Caco-2 (cell line): Measurements from ENCODE around the gene CTSL. TPM values are rescaled to one million over a fixed set of nuclear protein-coding genes. Genes with fewer than 3 reads are reported as not detected.
"Not testable (repeated sequence)": the region's sequence is repeated elsewhere in the genome, so short reads cannot be mapped to it uniquely, and the experiment has no call there.

Experiments used
- BruUV-seq: library from RNA; stranded (reverse); fragments of 400-500 nt; replicated peaks from 2 replicates; lab custom pipeline; 2021; lab: Mats Ljungman, UMichigan
- CTCF ChIA-PET: fragments of 300-600 bp; sonication (Branson Sonifier 250); formaldehyde crosslinking; loops from one replicate; lab custom pipeline; 2022; ENCODE audit warnings: antibody characterized with exemption; lab: Charles Lee
- POLR2A ChIA-PET: fragments of 300-600 bp; sonication (Branson Sonifier 250); formaldehyde crosslinking; loops from one replicate; lab custom pipeline; 2022; ENCODE audit warnings: antibody characterized with exemption; lab: Charles Lee
- DNase-seq, 2 experiments: peaks; one replicate each; pipeline versions ENCODE4 v3.0.0 to v3.0.0-alpha.2; 2020 to 2022
- H3K27me3 ChIP-seq: replicated peaks from 2 replicates; pipeline ENCODE4 v1.6.0; 2011; ENCODE audit warnings: low read length; ENCODE audit not compliant: control insufficient read depth, insufficient read depth
- H3K36me3 ChIP-seq: 2 replicates; pipeline ENCODE4 v1.5.1; 2011; ENCODE audit warnings: low read length; ENCODE audit not compliant: control insufficient read depth, insufficient read depth
- H3K4me1 ChIP-seq: fragments of 250-450 bp; sonication (Bioruptor Pico); 2 replicates; pipeline ENCODE4 v1.5.1; 2020; ENCODE audit warnings: mild to moderate bottlenecking
- H3K4me3 ChIP-seq: 2 replicates; pipeline ENCODE4 v1.5.1; 2011; ENCODE audit warnings: low read depth, mild to moderate bottlenecking, control low read depth, low read length
- H3K9me3 ChIP-seq: fragments of 250-450 bp; sonication (Bioruptor Pico); 2 replicates; pipeline ENCODE4 v1.5.1; 2020; ENCODE audit warnings: mild to moderate bottlenecking, moderate library complexity
- H3K27ac Mint-ChIP-seq: one replicate; pipeline ENCODE4 v1.8.0; 2022; ENCODE audit warnings: mixed read lengths; ENCODE audit not compliant: unreplicated experiment
- H3K27me3 Mint-ChIP-seq: one replicate; pipeline ENCODE4 v1.8.0; 2022; ENCODE audit warnings: mixed read lengths; ENCODE audit not compliant: insufficient read depth, unreplicated experiment
- H3K36me3 Mint-ChIP-seq: one replicate; pipeline ENCODE4 v1.8.0; 2022; ENCODE audit warnings: mild to moderate bottlenecking, mixed read lengths; ENCODE audit not compliant: insufficient read depth, unreplicated experiment
- H3K4me1 Mint-ChIP-seq: one replicate; pipeline ENCODE4 v1.8.0; 2022; ENCODE audit warnings: low read depth, mixed read lengths; ENCODE audit not compliant: unreplicated experiment
- H3K4me3 Mint-ChIP-seq: one replicate; pipeline ENCODE4 v1.8.0; 2022; ENCODE audit warnings: mild to moderate bottlenecking, moderate library complexity, mixed read lengths; ENCODE audit not compliant: unreplicated experiment
- H3K9me3 Mint-ChIP-seq: one replicate; pipeline ENCODE4 v1.8.0; 2022; ENCODE audit warnings: mixed read lengths; ENCODE audit not compliant: unreplicated experiment
- intact Hi-C: fragments of 100-400 bp; cut with micrococcal nuclease; formaldehyde crosslinking; loops from one replicate; pipeline ENCODE4 v1.10.0; 2022; ENCODE audit not compliant: unreplicated experiment
- total RNA-seq: library from RNA; stranded (reverse); gene quantifications from 2 replicates; pipeline ENCODE4 v1.2.3, GENCODE V29; 2022
- TF ChIP-seq, protein P1 (sequence below), 2 experiments: fragments of 200-600 bp in 1 of 2; IDR thresholded peaks; 1 replicate in 1 of 2; 2 replicates in 1 of 2; pipeline versions ENCODE4 v1.5.1 to v1.8.0; 2011 to 2022; ENCODE audit warnings: antibody characterized with exemption in 1 of 2, control low read depth in 1 of 2, inconsistent platforms in 1 of 2, low read depth in 1 of 2, low read length in 1 of 2, mild to moderate bottlenecking in 1 of 2, moderate library complexity in 1 of 2; ENCODE audit not compliant: insufficient read depth in 1 of 2, severe bottlenecking in 1 of 2, unreplicated experiment in 1 of 2

The CTSL gene
- total RNA-seq, 1 experiment from 2014 or later = 50.1 TPM

DNA sequence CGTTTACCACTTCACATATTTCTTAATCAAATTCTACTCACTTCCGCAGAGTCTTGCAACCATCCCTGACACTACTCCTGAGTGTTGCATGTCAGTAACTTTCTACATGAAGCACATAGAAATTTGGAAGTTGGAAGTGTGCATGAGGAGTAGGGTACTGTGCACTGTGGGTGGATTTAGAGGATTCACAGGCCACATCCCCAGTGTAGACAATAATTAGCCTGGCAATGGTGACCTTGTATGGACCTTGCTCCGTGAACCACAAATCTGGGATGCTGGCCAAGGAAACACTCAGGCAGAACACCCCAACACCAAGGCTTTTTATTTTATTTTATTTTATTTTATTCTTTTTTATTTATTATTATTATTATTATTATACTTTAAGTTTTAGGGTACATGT is 25.5 kb downstream of the CTSL start:
- ChIA-PET CTCF (no interaction called here), POLR2A (no interaction called here)
- H3K36me3 ChIP-seq = no peaks in the 10 kb centered on the region
- intact Hi-C loops = no loop called here
- Mint-ChIP-seq H3K27ac (no peak overlapping the region), H3K9me3 (no peaks in the 10 kb centered on the region), H3K36me3 (no peaks in the 10 kb centered on the region), H3K4me1 (no peaks in the 10 kb centered on the region), H3K4me3 (no peak overlapping the region), H3K27me3 (peaks cover 3% of the 10 kb centered on the region)
- no peak overlapping the region for H3K4me3 ChIP-seq
- no peak for DNase-seq
- no TSS peak for BruUV-seq
- no peaks in the 10 kb centered on the region for H3K4me1 ChIP-seq
- TF ChIP-seq, protein P1, sequence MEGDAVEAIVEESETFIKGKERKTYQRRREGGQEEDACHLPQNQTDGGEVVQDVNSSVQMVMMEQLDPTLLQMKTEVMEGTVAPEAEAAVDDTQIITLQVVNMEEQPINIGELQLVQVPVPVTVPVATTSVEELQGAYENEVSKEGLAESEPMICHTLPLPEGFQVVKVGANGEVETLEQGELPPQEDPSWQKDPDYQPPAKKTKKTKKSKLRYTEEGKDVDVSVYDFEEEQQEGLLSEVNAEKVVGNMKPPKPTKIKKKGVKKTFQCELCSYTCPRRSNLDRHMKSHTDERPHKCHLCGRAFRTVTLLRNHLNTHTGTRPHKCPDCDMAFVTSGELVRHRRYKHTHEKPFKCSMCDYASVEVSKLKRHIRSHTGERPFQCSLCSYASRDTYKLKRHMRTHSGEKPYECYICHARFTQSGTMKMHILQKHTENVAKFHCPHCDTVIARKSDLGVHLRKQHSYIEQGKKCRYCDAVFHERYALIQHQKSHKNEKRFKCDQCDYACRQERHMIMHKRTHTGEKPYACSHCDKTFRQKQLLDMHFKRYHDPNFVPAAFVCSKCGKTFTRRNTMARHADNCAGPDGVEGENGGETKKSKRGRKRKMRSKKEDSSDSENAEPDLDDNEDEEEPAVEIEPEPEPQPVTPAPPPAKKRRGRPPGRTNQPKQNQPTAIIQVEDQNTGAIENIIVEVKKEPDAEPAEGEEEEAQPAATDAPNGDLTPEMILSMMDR (IDR thresholded peaks at IDR 0.05; ENCODE audit: insufficient read depth in 1 of 2, low read depth in 1 of 2, low read length in 1 of 2, severe bottlenecking in 1 of 2, unreplicated experiment in 1 of 2) = no peak
- no peaks in the 10 kb centered on the region for H3K27me3 ChIP-seq
- no peaks in the 10 kb centered on the region for H3K9me3 ChIP-seq

DNA sequence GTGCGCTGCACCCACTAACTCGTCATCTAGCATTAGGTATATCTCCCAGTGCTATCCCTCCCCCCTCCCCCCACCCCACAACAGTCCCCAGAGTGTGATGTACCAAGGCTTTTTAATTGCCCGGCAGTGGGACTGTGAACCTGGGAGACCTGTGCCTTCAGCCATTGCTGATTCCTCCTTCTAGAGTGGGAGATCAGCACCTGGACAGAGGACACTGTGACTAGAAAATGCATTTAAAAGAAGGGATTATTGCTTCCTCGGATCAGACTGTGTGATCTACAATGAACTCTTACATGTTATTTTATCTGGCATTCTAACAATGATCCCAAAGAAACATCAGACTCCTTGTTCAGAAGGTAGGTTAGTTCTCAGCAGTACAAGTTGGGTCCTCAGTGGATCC is 25.9 kb downstream of the CTSL start:
- no peaks in the 10 kb centered on the region for H3K9me3 Mint-ChIP-seq
- H3K27me3 Mint-ChIP-seq = peaks cover 2% of the 10 kb centered on the region
- TF ChIP-seq, protein P1 (IDR thresholded peaks at IDR 0.05; ENCODE audit: insufficient read depth in 1 of 2, low read depth in 1 of 2, low read length in 1 of 2, severe bottlenecking in 1 of 2, unreplicated experiment in 1 of 2) = no peak
- no peak overlapping the region for H3K27ac Mint-ChIP-seq
- H3K4me1 ChIP-seq = no peaks in the 10 kb centered on the region
- CTCF ChIA-PET = no interaction called here
- H3K4me3 Mint-ChIP-seq = no peak overlapping the region
- no TSS peak for BruUV-seq
- DNase-seq = no peak
- no peaks in the 10 kb centered on the region for H3K36me3 ChIP-seq
- POLR2A ChIA-PET = no interaction called here
- intact Hi-C loops = no loop called here
- no peaks in the 10 kb centered on the region for H3K9me3 ChIP-seq
- no peaks in the 10 kb centered on the region for H3K36me3 Mint-ChIP-seq
- H3K4me3 ChIP-seq = no peak overlapping the region
- H3K27me3 ChIP-seq = no peaks in the 10 kb centered on the region
- no peaks in the 10 kb centered on the region for H3K4me1 Mint-ChIP-seq

DNA sequence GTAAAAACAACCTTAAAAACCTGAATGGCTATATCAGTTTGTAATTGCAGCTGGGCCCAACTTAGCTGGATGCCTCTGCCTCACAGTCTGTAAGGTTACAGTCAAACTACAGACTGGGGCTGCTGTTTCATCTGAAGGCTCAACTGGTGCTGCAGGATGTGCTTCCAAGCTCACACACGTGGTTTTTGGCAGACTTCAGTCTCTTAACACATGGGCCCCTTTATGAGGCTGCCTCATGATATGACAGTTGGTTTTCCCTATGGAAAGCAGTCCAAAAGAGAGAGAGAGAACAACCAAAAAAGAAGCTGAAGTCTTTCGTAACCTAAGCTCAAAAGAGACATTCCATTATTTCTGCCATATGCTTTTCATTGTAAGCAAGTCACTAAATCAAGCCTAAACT is 27.4 kb downstream of the CTSL start:
- CTCF ChIA-PET = no interaction called here
- Histone ChIP-seq H3K4me1 (no peaks in the 10 kb centered on the region), H3K4me3 (no peak overlapping the region), H3K27me3 (no peaks in the 10 kb centered on the region), H3K36me3 (no peaks in the 10 kb centered on the region), H3K9me3 (no peaks in the 10 kb centered on the region)
- H3K9me3 Mint-ChIP-seq = no peaks in the 10 kb centered on the region
- TF ChIP-seq, protein P1 (IDR thresholded peaks at IDR 0.05; ENCODE audit: insufficient read depth in 1 of 2, low read depth in 1 of 2, low read length in 1 of 2, severe bottlenecking in 1 of 2, unreplicated experiment in 1 of 2) = no peak
- H3K27me3 Mint-ChIP-seq = peaks cover 2% of the 10 kb centered on the region
- BruUV-seq = no TSS peak
- no peak overlapping the region for H3K4me3 Mint-ChIP-seq
- intact Hi-C loops = no loop called here
- no peak overlapping the region for H3K27ac Mint-ChIP-seq
- H3K4me1 Mint-ChIP-seq = no peaks in the 10 kb centered on the region
- H3K36me3 Mint-ChIP-seq = no peaks in the 10 kb centered on the region
- POLR2A ChIA-PET = no interaction called here
- no peak for DNase-seq

DNA sequence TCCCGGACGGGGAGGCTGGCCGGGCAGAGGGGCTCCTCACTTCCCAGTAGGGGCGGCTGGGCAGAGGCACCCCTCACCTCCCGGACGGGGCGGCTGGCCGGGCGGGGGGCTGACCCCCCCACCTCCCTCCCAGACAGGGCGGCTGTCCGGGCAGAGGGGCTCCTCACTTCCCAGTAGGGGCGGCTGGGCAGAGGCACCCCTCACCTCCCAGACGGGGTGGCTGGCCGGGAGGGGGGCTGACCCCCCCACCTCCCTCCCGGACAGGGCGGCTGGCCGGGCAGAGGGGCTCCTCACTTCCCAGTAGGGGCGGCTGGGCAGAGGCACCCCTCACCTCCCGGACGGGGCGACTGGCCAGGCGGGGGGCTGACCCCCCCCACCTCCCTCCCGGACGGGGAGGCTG is 32.4 kb downstream of the CTSL start:
- H3K4me1 Mint-ChIP-seq, H3K36me3 ChIP-seq, H3K4me3 ChIP-seq, DNase-seq, H3K4me1 ChIP-seq, H3K27me3 ChIP-seq, H3K9me3 ChIP-seq, BruUV-seq, H3K36me3 Mint-ChIP-seq, intact Hi-C loops, H3K27ac Mint-ChIP-seq, H3K4me3 Mint-ChIP-seq, H3K9me3 Mint-ChIP-seq, CTCF ChIA-PET, H3K27me3 Mint-ChIP-seq, POLR2A ChIA-PET: not testable (repeated sequence)

DNA sequence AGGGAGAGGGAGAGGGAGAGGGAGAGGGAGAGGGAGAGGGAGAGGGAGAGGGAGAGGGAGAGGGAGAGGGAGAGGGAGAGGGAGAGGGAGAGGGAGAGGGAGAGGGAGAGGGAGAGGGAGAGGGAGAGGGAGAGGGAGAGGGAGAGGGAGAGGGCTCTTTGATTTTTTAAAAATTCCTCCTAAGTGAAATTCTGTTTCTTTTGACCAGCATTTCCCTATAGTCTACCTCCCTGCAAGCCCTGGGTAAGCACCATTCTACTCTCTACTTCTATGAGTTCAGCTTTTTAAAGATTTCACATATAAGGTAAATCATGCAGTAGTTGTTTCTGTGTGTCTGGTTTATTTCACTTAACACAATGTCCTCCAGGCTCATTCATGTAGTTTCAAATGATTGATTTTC is 34.1 kb downstream of the CTSL start:
- H3K9me3 Mint-ChIP-seq, H3K27ac Mint-ChIP-seq, H3K27me3 ChIP-seq, H3K4me1 Mint-ChIP-seq, H3K36me3 ChIP-seq, H3K4me3 ChIP-seq, POLR2A ChIA-PET, H3K9me3 ChIP-seq, intact Hi-C loops, BruUV-seq, CTCF ChIA-PET, H3K4me1 ChIP-seq, H3K27me3 Mint-ChIP-seq, DNase-seq, H3K36me3 Mint-ChIP-seq, H3K4me3 Mint-ChIP-seq: not testable (repeated sequence)
